HT1080 (cell line): ENCODE data around the gene MAN2A2. TPM values are rescaled to one million over a fixed set of nuclear protein-coding genes. Genes with fewer than 3 reads are reported as not detected.
"Not testable (repeated sequence)": the region's sequence is repeated elsewhere in the genome, so short reads cannot be mapped to it uniquely, and the experiment has no call there.

Experiments
- DNase-seq: peaks from one replicate; pipeline ENCODE4 v3.0.0-alpha.2; 2015; ENCODE audit warnings: low read depth
- total RNA-seq: library from RNA; depleted of rRNA; stranded (reverse); fragments of >200 nt; shearing (Covaris generic); gene quantifications from 2 replicates; pipeline ENCODE4 v1.2.3, GENCODE V29; 2014

Gene MAN2A2
- total RNA-seq, 1 experiment from 2014 or later: 12.5 TPM

GRCh38 chr15:90903733-90904536 is 833 bp downstream of the MAN2A2 start:
- no peak for DNase-seq

GRCh38 chr15:90904746-90905145 is 1.6 kb downstream of the MAN2A2 start:
- DNase-seq: no peak

- DNase-seq: no peak
Measured at GRCh38 chr15:90905306-90906180, 2.4 kb downstream of the MAN2A2 start.

DNA sequence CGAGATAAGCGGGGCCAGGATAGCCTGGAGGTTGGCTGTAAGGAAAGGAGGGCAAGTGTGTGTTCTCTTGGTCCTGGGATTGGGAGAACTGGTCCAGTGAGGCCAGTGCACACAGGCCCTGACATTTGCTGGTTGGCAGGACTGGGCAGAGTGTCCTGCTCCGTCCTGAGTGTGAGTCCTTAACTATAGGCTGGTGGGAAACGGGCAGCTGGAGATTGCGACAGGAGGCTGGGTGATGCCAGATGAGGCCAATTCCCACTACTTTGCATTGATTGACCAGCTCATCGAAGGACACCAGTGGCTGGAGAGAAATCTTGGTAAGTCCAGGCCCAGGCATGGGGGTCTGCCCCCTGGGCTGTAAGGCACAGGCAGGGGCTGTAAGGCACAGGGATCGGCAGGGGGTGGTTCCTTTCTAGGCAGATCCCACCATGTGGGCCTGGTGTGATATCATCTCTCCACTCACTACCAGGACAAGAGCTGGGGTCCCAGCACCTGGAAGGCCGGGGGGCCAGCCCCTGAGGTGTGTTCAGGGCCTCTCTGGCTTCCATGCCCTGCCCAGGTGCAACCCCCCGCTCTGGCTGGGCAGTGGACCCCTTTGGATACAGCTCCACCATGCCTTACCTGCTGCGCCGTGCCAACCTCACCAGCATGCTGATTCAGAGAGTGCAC is 3.2 kb downstream of the MAN2A2 start:
- DNase-seq: no peak

- DNase-seq: no peak
Measured at GRCh38 chr15:90907051-90907660, 4.1 kb downstream of the MAN2A2 start.

GRCh38 chr15:90907838-90908507 is 4.9 kb downstream of the MAN2A2 start:
- DNase-seq: no peak

DNA sequence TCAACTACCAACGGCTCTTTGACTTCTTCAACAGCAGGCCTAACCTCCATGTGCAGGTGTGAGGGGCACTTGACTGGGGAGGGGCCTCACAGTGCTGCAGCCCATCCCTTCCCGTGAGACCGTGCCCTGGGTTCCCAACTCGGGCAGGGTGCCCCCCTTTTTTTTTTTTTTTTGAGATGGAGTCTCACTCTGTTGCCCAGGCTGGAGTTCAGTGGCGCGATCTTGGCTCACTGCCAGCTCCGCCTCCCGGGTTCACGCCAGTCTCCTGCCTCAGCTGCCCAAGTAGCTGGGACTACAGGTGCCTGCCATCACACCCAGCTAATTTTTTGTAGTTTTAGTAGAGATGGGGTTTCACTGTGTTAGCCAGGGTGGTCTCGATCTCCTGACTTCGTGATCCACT is 6.3 kb downstream of the MAN2A2 start:
- DNase-seq: not testable (repeated sequence)

- DNase-seq: no peak
Measured at GRCh38 chr15:90909976-90910375, 6.9 kb downstream of the MAN2A2 start.

- no peak for DNase-seq
Measured at GRCh38 chr15:90910441-90911301, 7.6 kb downstream of the MAN2A2 start.

- DNase-seq: no peak
Measured at GRCh38 chr15:90911302-90911623, 8.2 kb downstream of the MAN2A2 start.

- no peak for DNase-seq
Measured at GRCh38 chr15:90911906-90912769, 9.0 kb downstream of the MAN2A2 start.

DNA sequence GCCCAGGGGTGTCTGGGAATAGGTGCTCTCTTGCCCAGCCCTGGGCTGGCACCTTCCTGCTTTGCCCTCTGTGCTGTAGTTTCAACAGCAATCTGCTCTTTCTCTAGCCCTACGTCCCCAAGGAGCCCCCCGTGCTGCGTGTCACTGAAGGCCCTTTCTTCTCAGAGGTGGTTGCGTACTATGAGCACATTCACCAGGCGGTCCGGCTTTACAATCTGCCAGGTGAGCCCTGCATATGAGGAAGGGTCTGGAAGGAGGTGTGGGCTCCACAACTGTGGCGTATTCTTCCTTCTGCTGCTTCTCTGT is 9.6 kb downstream of the MAN2A2 start:
- no peak for DNase-seq

- no peak for DNase-seq
Measured at GRCh38 chr15:90913398-90913944, 10.4 kb downstream of the MAN2A2 start.

GRCh38 chr15:90914305-90915080 is 11.4 kb downstream of the MAN2A2 start:
- DNase-seq: no peak

DNA sequence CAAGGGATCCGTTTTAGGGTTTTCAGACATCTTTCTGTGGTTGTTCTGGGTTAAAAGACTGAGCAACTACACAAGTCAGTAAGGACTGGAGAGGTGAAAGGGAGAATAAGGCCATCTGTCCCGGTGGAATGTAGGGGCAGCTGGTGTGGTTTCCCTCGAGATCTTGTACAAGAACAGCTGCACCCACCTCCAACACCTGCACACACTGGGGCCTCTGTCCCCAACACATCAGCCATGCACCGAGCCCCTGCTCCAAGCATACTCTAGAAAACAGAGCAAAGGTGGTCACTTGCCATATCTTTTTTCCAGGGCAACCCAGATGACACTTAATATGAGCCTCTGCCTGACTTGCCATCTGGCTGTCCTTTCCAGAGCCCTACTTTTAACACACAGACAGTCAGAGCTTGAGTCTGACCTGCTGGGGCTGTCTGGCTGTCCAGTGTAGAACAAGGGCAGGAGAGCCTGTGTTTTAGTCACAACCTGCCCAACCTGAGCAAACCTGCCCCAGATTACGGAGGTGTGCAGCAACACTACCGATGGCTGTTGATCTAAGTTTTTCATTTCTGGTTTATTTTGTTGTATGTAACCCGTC is 12.2 kb downstream of the MAN2A2 start:
- DNase-seq: no peak

GRCh38 chr15:90915808-90916440 is 12.8 kb downstream of the MAN2A2 start:
- DNase-seq: no peak

GRCh38 chr15:90916461-90916860 is 13.4 kb downstream of the MAN2A2 start:
- DNase-seq: no peak
